ENCODE measurements around the gene ABI2. TPM values are rescaled to one million over a fixed set of nuclear protein-coding genes. Genes with fewer than 3 reads are reported as not detected.
A peak's percentile ranks its signal among the peaks of the same experiment; 100 is the strongest.

The ABI2 gene
- total RNA-seq, 2 experiments from 2014 or later = 19.3 to 21.0 TPM

GRCh38 chr2:203489531-203489930 is 161.3 kb downstream of the ABI2 start:
- no peak for DNase-seq
- Mint-ChIP-seq H3K27me3 (no peaks in the 10 kb centered on the region), H3K27ac (no peak overlapping the region), H3K9me3 (no peaks in the 10 kb centered on the region), H3K4me3 (no peak overlapping the region), H3K36me3 (ENCODE audit: low read depth) (no peaks in the 10 kb centered on the region), H3K4me1 (ENCODE audit: low read depth) (peaks cover under 1% of the 10 kb centered on the region)
- TF ChIP-seq, protein P1, sequence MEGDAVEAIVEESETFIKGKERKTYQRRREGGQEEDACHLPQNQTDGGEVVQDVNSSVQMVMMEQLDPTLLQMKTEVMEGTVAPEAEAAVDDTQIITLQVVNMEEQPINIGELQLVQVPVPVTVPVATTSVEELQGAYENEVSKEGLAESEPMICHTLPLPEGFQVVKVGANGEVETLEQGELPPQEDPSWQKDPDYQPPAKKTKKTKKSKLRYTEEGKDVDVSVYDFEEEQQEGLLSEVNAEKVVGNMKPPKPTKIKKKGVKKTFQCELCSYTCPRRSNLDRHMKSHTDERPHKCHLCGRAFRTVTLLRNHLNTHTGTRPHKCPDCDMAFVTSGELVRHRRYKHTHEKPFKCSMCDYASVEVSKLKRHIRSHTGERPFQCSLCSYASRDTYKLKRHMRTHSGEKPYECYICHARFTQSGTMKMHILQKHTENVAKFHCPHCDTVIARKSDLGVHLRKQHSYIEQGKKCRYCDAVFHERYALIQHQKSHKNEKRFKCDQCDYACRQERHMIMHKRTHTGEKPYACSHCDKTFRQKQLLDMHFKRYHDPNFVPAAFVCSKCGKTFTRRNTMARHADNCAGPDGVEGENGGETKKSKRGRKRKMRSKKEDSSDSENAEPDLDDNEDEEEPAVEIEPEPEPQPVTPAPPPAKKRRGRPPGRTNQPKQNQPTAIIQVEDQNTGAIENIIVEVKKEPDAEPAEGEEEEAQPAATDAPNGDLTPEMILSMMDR (IDR thresholded peaks at IDR 0.05) = no peak
- Histone ChIP-seq H3K9me3 (ENCODE audit: control insufficient read depth in 1 of 2, insufficient read depth in 1 of 2, low read length in 2 of 2) (no peaks in the 10 kb centered on the region), H3K4me3 (ENCODE audit: low read length) (no peak overlapping the region), H3K27ac (ENCODE audit: low read depth in 1 of 2, low read length in 2 of 2) (no peak overlapping the region), H3K4me1 (ENCODE audit: insufficient read depth, low read length) (peaks cover under 1% of the 10 kb centered on the region), H3K27me3 (ENCODE audit: control insufficient read depth in 1 of 2, insufficient read depth in 2 of 2, low read length in 2 of 2) (no peaks in the 10 kb centered on the region), H3K36me3 (ENCODE audit: insufficient read depth, low read length) (no peaks in the 10 kb centered on the region)
- CTCF ChIA-PET = interaction anchor here (0.9 kb wide), 1 partner anchor 318 kb away, joined by 3 read pairs; no protein-coding TSS in a partner anchor
- POLR2A ChIA-PET = no interaction called here
- intact Hi-C loops (cut with DNase I, micrococcal nuclease) = loop anchor here in 1 of 2 experiments (5.0 to 10.0 kb wide), 2 partner anchors 223 to 295 kb away; no protein-coding TSS in a partner anchor
- no peak for ATAC-seq (ENCODE audit: poor library complexity)

DNA sequence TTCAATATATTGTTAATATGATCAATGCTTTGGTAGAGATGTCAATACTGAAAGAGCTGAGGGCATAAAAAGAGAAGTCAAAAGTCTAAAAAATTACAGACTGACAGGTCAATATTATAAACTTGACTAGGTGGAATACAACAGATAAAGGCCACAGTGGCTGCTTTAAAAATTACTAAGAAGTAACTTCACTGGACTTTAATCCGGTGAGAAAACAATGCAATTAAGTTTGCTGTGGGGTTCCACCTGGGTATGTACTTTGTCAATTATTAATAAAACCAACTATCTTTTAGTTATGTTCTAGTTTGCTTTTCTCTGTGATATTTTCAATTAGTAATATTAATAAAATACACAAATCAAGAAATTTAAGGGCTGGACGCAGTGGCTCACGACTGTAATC is 162.2 kb downstream of the ABI2 start:
- no peak overlapping the region for H3K4me3 Mint-ChIP-seq
- intact Hi-C loops (cut with DNase I, micrococcal nuclease) = no loop called here
- CTCF ChIA-PET = interaction anchor here (1.2 kb wide), 1 partner anchor 325 kb away, joined by 4 read pairs; no protein-coding TSS in a partner anchor

GRCh38 chr2:203492965-203493364 is 164.8 kb downstream of the ABI2 start:
- intact Hi-C loops (cut with DNase I, micrococcal nuclease) = no loop called here
- TF ChIP-seq, protein P1 (IDR thresholded peaks at IDR 0.05) = no peak
- no peak overlapping the region for H3K4me3 Mint-ChIP-seq

More for the DNA sequence above, 162.2 kb downstream of the ABI2 start:
- Histone ChIP-seq H3K4me1 (ENCODE audit: insufficient read depth, low read length) (no peaks in the 10 kb centered on the region), H3K9me3 (ENCODE audit: control insufficient read depth in 1 of 2, insufficient read depth in 1 of 2, low read length in 2 of 2) (no peaks in the 10 kb centered on the region), H3K4me3 (ENCODE audit: low read length) (no peak overlapping the region), H3K36me3 (ENCODE audit: insufficient read depth, low read length) (no peaks in the 10 kb centered on the region), H3K27me3 (ENCODE audit: control insufficient read depth in 1 of 2, insufficient read depth in 2 of 2, low read length in 2 of 2) (no peaks in the 10 kb centered on the region), H3K27ac (ENCODE audit: low read depth in 1 of 2, low read length in 2 of 2) (no peak overlapping the region)
- H3K27me3 Mint-ChIP-seq = no peaks in the 10 kb centered on the region
- H3K36me3 Mint-ChIP-seq (ENCODE audit: low read depth) = no peaks in the 10 kb centered on the region
- DNase-seq (no peak), ATAC-seq (ENCODE audit: poor library complexity) (no peak)
- no peaks in the 10 kb centered on the region for H3K4me1 Mint-ChIP-seq (ENCODE audit: low read depth)
- H3K9me3 Mint-ChIP-seq = no peaks in the 10 kb centered on the region
- no peak overlapping the region for H3K27ac Mint-ChIP-seq
- POLR2A ChIA-PET = no interaction called here
- TF ChIP-seq, protein P1 (IDR thresholded peaks at IDR 0.05) = no peak

More at GRCh38 chr2:203492965-203493364, 164.8 kb downstream of the ABI2 start:
- no peak overlapping the region for H3K4me3 ChIP-seq (ENCODE audit: low read length)
- no peaks in the 10 kb centered on the region for H3K27me3 ChIP-seq (ENCODE audit: control insufficient read depth in 1 of 2, insufficient read depth in 2 of 2, low read length in 2 of 2)
- no peaks in the 10 kb centered on the region for H3K36me3 ChIP-seq (ENCODE audit: insufficient read depth, low read length)
- H3K9me3 ChIP-seq (ENCODE audit: control insufficient read depth in 1 of 2, insufficient read depth in 1 of 2, low read length in 2 of 2) = no peaks in the 10 kb centered on the region
- no peaks in the 10 kb centered on the region for H3K4me1 ChIP-seq (ENCODE audit: insufficient read depth, low read length)
- Mint-ChIP-seq H3K27me3 (no peaks in the 10 kb centered on the region), H3K4me1 (ENCODE audit: low read depth) (peaks cover 3% of the 10 kb centered on the region), H3K9me3 (no peaks in the 10 kb centered on the region), H3K36me3 (ENCODE audit: low read depth) (no peaks in the 10 kb centered on the region), H3K27ac (no peak overlapping the region)
- ChIA-PET POLR2A (no interaction called here), CTCF (interaction anchor here (1.1 kb wide), 1 partner anchor 190 kb away, joined by 3 read pairs; no protein-coding TSS in a partner anchor)
- DNase-seq = peak in 2 of 14 experiments; percentile 20 to 21
- ATAC-seq (ENCODE audit: poor library complexity) = peak; percentile 44
- H3K27ac ChIP-seq (ENCODE audit: low read depth in 1 of 2, low read length in 2 of 2) = no peak overlapping the region

Other genes starting within 250 kb of the ABI2 start
- 10 to 100 TPM; 21.9 to 22.6 TPM for gene CYP20A1, start 89.4 kb upstream of the ABI2 start, total RNA-seq
- gene RAPH1, start 206.9 kb downstream of the ABI2 start, total RNA-seq = 1 to 10 TPM; 4.3 to 5.8 TPM